CD4-positive, alpha-beta T cell treated with Interleukin-2 at 100 ng/mL for 4 hours (primary cell): Measurements from ENCODE around the gene EPB41L3.
"Not testable (repeated sequence)": the region's sequence is repeated elsewhere in the genome, so short reads cannot be mapped to it uniquely, and the experiment has no call there.

Experiments
- DNase-seq: peaks from one replicate; pipeline ENCODE4 v3.0.0-alpha.2; 2020; ENCODE audit warnings: low spot score

EPB41L3 gene

DNA sequence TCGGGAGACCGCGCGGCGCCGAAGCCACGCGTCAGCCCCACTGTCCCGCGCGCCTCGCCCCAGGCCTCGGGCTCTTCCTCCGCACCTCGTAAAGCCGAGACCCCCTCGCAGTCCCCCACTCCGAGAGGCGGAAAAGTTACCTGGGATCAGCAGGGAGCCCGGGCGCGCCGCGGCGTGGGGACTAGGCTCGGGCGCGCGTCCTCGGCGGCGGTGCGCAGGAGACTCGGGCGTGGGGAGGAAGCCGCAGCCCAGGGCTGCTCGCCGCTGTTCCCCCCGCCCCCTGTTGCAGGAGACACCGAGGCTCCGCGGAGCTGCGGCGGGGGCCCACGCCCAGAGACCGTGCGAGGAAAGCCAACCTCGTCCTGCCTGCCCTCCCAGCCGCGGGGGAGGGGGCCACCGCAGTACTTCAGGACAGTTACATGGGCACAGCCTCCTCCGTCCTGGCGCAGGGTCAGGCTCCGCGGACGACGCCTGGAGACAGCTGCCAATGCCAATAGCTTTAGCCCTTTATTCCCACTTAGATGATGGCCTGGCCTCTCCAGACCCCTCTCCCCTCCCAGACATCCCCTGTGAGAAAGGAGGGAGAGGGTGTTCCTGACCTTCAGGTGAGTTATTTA, at the start of gene EPB41L3:
EPB41L3 (minus strand) TSS at position 225 of the 617 bp plus-strand sequence. CDS start 54,814 bp downstream, outside the sequence.
- no peak for DNase-seq

DNA sequence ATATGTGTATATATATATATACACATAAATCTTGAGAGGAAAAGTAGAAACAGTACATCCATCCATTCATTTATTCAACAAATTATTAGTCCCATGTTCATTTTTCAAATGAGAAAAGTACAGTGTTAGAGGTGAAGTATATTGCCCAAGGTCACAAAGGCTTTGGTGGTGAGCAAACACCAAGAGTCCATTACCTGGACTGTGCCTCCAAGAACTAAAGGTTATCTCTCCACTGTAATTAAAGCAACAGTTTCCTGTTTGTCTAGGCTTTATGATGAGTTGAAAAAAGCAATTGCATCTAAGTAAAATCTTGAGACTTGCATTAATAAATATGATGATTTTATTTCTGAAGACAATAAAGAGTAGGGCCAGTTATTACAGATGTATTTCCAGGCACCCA, 44.7 kb upstream of the EPB41L3 start:
- no peak for DNase-seq

DNA sequence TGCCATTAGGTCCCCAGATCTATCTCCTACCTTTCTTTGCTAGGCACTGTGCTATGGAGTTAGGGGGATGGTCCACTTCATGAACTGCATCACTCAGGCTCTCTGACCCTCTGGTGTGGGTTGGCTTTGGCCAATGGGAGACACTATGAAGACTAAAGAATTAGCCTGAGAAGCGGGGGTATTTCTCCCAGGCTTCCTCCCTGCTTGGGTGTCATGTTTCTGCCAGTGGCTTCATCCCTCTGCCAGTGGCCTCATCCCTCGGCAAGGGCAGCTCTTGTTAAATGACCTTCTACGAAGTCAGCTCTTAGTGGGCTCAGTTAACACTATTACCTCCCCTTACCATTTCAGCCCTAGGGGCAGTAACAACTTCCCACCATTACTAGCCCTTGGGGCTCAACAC, 41.9 kb upstream of the EPB41L3 start:
- DNase-seq = no peak

DNA sequence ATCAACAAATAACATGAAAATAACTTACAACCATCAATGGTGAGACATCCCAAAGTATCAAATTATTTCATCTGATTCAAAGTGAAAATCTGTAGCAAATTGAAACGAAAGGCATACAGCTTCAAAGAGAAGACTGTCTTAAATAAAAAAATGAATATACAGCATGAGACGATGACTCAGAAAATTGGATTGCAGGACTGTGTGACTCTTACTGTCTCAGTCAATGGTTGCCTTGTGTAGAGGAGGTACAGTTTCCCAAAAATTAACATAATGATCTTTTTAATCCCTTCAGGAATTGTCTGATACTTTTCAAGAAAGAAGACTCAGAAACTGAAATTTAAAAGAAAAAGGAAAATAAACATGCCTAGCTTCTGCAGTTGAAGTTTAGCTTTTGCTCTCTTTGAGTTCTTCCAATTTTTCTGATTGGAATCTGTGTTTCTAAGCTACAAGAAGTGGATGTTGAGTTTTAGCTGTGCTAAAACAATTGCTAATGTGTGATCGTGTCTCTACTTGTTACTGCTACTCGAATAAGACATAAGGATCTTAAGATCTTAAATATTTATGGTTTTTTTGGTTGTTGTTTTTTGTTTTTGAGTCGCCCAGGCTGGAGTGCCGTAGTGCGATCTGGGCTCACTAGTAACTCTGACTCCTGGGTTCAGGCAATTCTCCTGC, 41.1 kb upstream of the EPB41L3 start:
- no peak for DNase-seq

DNA sequence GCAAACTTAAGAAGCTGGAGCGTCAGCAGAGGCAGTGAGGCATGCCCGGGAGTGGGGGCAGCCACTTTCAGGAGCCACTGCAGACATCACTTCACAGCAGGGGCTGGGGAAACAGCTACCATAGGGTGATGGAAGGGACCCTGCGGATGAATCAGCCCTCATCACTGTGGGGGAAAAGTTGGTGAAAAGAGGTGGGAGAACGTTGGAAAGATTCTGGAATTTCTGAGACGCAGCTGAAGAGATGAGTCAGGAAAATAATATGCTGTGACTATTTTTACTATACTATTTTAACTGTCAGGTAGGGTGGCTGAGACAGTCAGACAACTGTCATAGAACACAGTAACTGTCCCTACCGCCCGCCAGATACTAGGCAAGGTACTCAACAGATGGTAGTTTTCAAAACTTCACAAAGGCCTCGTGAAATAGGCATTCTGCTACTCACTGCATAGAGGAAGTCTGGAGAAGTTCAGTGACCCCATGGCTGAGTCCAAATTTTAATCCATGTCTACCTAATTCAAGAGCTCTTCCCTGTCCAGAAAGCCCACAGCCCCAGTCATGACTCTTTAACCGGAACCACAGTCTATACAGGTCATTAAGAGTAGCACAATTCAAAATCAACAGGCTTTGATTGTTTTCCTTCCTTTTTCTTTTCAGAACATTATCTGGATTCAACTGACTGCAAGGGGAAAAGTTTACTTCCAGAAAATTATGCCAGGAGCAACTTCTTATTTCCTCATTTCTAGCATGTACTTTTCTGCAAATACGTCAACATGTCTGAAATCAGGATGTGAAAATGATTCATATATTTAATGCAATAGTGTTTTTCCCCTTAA, 39.3 kb upstream of the EPB41L3 start:
- no peak for DNase-seq

DNA sequence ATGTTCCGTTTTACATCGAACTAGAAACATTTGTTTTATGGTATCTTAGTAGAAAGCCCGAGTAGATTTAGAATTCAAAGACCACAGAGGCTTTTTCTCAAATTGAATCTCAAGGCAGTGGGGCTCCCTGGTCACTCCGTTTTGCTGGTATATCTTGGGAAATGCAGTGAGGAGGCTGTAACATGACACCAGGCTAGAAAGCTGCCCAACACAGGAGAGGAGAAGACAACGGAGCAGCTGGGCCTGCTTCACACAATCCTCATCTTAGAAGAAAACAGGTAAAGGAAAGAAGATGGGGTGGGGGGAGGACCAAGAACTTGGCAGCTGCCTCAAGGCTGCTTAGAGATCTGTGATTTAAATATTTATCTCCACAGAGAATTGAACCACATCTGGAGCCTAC, 38.3 kb upstream of the EPB41L3 start:
- no peak for DNase-seq

DNA sequence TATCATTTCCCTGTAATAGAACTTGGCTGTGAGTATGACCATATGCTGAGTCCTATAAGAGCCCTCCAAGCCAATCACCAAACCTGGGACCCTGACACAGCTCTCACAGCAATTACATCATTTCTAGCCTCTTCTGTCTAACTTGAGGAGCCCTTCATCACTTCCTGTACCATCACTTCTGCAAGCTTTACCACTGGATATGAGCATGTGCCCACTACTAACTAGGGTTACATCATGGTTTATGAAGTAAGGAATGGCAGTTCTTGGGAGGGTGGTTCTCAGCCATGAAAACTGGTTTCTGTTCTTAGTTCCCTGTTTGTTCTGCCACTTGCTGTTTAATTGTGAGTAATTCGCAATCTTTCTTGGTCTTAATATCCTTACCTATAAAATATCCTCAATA, 31.0 kb upstream of the EPB41L3 start:
- no peak for DNase-seq

DNA sequence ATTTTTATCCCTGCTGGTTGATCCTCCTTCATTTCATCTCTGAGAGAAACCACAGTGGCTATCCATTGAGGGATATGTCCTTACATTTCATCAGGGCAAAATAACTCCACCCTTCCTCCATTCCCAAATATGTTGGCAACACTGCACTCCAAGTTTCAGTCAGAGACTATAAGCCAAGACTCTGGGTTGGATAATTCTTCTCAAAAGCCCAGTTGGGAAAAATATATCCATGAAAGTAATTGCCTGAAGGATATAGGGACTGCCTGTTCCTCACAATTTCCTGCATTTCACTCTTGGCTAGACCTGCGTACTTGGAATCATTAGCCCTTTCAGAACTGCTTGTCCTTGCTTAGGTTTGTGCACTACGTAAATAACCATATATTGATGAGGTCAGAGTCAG, 27.9 kb upstream of the EPB41L3 start:
- DNase-seq = no peak

DNA sequence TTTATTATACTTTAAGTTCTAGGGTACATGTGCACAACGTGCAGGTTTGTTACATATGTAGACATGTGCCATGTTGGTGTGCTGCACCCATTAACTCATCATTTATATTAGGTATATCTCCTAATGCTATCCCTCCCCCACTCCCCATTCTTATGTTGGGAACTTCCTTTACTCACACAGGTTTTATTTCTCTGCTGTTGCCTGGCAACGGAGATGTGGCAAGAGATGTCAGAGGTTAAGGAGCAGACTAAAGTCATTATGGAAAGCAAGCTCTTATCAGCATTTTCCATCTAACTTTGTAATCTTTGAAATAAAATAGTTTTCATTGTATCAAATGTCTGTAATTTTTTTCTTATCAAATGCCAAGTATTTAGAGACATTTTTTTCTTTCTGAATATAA, 26.8 kb upstream of the EPB41L3 start:
- not testable (repeated sequence) for DNase-seq

DNA sequence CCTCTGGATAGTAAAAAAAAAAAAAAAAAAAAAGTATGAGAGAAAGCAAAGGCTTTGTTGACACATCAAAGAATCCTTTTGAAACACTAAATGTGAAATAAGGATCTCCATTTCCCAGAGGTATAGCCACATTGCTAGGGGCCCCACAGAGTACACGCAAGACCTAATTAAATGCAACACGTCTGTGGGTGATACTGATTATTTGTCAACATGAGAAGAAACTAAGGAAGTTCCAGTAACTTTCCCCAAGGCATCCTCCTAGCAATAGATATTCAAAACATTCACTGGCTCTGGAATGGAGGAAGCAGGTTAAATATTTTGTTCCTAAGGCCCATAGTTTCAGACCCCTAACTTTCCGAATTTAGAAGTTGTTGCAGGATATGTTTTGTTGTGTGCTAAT, 24.6 kb upstream of the EPB41L3 start:
- no peak for DNase-seq

DNA sequence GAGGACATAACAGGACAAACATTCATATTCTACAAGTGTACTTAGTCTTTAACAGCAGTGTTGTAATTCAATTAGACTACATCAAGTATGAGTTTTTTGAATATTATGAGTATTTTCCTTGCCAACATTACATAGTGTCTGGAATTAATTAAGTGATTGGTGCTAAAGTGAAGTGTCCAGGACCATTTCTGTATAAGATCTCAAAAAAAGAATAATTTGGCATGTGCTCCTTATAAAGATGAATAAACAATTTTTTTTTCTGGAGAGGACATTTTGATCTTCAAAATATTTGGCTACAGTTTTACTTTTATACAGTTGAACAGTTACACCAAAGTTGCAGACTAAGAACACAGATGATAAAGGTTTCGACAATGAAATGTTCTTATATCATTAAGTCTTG, 15.1 kb upstream of the EPB41L3 start:
- DNase-seq = no peak

DNA sequence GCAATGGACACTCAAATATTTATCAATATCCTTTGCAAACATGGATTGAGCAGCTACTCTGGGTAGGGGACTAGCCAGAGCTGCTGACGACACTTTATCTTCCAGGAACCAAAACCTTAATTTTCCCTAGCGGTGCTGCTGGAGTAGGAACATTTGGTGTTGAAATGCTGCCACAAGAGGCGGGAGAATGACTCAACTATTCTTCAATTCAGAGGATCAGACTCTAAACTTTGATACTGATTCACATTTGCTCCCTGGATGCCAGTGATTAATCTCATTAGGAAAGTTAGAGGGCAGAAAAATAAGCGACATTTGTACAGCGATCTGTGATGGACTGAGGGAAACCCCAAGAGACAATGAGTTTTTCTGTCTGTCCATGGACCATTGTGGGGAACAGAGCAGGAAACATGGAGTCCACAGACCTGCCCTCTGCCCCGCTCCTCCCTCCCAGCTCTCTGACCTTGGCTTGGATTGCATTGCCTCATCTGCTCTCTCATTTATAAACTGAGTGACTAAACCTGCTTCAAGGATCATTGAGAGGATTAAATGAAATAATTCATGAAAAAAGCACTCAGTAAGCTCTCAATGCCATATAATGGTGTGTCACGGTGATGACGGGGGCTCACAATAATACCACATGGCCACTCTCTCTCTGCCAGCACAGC, 12.6 kb upstream of the EPB41L3 start:
- DNase-seq = no peak

DNA sequence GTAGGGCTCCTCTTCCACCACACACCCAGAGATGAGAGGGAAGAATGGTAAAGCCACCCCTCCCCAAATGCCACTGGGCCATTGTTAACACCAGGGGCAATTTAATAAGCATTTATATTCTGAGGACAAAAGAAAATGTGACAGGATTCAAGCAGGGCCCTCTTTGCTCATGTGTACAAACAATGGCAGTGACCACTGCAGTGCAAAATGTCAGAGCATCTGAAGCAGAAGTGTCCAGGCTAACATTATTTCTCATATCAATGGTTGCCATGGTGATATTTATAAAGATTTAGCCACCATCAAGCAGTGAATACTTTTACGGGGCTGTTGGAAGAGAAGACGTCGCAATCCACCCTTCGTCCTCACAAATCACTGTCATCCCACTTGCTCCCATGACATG, 10.8 kb upstream of the EPB41L3 start:
- no peak for DNase-seq

DNA sequence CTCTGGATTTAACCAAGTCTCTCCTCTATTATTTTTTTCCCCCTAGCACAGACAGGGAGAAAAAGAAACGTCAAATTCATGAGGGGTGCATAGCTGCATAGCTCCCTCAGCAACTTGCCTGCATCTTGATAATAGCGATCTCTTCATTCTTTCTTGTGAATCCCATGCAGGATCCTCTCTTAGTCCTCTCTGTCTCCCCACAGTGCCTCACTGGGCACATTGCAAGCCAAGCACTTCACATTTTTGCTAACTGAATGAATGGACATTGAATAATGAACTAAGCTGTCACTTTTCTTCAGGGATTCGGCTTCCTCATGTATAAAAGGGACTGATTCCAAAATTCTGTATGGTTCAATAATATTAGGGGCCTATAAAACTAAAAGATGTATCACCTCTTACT, 2.9 kb upstream of the EPB41L3 start:
- DNase-seq = no peak

DNA sequence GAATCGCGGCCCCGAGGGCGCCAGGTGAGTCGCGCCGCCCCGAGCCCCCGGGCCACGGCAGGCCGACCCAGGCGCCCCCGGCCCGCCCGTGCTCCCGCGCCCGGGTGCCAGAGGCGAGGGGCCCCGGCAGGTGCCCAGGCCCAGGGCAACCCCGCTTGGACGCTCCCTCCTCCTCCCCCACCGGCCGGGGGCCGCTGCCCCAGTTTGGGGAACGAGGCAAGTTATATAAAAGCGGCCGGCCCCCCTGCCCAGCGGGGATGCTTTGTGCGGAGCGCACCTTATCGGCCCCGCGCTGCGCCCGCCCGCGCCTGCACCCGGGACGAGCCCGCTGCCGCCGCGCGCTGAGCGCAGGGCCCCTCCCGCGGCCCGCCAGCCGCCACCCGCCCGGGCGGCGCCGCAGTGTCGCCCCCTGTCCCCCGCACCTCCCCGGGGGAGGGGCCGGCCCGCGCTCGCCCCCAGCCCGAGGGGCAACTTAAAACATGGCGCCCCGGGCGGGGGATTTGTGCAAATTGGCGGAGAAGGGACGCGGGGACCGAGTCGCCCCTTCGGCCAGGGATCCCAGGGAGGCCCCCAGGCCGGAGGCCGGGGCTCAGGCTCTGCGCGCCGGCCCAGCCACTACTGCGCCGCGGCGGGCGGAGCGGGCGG, 639 bp downstream of the EPB41L3 start:
- no peak for DNase-seq

DNA sequence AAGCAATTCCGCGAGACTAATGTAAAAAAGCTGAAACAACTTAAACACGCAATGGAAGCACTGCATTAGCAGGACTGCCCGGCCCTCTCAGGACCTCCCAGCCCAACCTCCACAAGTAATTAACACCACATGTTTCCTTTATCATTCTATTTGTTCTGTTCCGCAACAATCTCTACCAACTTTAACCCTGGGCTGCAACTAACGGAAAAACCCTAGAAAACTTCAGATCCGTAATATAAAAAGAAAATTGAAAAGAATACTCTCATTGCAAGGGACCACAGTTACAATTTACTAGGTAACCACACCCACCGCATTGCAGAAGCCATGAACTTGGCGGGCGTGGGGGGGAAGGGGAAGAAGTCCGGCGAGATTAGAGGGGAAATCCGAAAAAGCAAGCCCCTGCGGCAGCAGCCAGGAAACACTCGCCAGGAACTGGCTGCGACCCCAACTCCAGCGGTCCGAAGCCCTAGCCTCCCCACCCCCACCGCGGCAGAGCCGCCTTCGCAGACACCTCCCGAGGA, 1.2 kb downstream of the EPB41L3 start:
- DNase-seq = no peak

DNA sequence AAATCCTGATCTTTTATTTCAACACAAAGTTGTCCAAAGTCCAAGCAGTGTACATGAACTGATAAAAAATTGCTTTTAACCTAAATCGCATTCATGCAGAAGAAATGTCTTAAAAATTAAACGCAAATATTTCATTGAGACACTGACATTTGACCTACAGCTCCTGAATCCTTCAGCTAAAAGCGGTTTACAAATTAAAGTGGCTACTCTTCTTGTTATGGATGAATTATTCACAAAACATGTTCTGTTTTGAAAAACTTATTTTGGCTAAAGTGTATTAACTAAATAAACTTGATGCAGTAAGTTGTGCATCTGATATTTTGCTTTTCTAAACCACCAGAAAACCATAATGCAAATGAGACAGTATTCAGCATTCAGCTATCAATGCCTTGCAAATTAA, 2.2 kb downstream of the EPB41L3 start:
- no peak for DNase-seq

DNA sequence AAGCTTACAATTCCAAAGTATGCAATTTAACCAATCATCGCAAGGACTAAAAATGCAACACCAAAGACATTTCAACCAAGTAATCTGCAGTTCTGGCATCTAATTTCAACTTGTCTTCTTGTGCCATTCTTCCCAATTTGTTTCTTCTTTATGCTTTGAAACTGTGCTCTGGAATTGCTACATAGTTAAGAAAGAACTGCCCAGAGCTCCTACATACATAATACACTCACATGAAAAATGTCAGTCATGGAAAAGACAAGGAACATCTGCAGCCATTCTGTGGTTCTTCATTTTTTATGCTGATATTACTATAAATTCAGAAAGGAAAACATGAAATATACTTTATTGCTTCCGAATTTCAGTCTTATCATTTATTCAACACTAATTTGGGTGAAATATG, 4.4 kb downstream of the EPB41L3 start:
- no peak for DNase-seq

DNA sequence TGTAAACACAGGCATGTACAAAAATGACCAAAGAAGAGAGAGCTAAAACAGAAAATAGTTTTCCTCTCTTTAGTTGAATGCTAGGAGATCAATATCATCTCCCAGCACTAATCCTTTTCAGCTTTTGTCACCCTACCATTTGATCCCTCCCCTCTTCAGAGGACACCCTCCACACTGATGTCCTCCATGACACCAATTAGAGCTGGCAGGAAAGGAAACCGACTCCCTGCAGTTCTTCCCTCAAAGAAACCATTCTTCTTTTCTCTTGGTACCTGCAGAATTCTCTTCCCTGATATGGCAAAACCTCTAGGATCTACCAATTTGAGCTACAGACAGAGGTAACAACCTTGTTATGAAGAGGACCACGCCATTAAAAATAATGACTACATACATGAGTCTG, 5.3 kb downstream of the EPB41L3 start:
- no peak for DNase-seq

DNA sequence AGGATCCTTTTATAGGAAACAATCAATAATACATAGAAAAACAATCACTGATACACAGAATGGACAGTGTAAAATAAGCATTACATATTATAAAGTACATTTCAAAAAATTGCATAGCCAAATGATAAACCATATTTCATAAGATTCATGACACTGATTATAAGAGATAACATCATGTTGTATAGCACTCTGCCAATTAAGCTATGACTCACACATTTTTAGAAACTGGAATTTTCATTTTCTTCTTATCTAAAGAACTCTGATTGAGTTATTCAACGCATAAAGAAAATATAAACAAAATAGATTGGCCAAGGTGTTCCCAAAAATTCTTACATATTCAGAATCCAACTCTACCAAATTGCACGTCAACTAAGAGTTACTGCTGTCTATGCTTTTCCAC, 5.9 kb downstream of the EPB41L3 start:
- DNase-seq = no peak

DNA sequence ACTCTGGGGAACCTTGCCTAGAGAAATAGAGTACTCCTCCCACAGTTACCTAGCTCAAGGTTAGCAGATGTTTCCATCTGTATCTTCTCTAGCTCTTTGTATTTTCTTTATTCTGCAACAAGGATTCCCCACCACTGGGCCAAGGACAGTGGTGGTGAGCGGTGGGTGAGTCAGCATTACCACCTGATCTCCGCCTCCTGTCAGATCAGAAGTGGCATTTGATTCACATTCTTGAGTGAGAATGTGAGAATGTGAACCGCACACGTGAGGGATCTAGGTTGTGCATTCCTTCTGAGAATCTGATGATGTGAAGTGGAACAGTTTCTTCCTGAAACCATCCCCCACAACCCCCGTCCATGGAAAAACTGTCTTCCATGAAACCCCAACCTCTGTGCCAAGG, 9.0 kb downstream of the EPB41L3 start:
- DNase-seq = no peak

DNA sequence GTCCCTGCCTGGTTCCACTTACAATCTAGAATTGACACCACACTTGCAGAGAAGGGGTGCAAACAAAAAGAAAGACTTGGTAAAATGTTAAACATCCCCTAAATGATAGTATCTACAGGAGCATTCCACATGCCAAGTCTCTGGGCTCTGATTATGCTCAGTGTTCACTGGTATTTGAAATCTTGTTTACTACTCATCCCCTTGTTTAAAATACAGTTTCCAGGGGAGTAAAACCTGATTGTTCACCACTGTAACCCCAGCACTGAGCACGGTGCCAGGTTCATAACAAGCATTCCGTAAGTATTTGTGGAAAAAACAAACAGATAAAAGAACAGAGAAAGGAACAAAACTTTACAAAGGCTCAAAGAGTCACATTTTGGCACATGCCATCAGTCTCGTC, 11.7 kb downstream of the EPB41L3 start:
- DNase-seq = no peak
